GM12878 (cell line): ENCODE measurements around the gene RGS14. TPM values are rescaled to one million over a fixed set of nuclear protein-coding genes. Genes with fewer than 3 reads are reported as not detected.

Experiments used
- CBX3 ChIP-seq: fragments of 200-600 bp; sonication (generic); IDR thresholded peaks from 2 replicates; pipeline ENCODE4 v1.6.1; 2016; ENCODE audit warnings: low read depth, borderline replicate concordance
- ELK1 ChIP-seq: IDR thresholded peaks from 2 replicates; pipeline ENCODE4 v1.6.1; 2012; ENCODE audit warnings: low read depth, low read length, improper control_type of control experiment
- RAD51 ChIP-seq: fragments of 450-650 bp; IDR thresholded peaks from 2 replicates; pipeline ENCODE4 v1.6.1; 2016; ENCODE audit warnings: moderate library complexity, mild to moderate bottlenecking, inconsistent platforms
- RCOR1 ChIP-seq: conservative IDR thresholded peaks from 2 replicates; pipeline ENCODE4 v1.6.1; 2012; ENCODE audit warnings: low read depth, low read length, improper control_type of control experiment
- ZNF384 ChIP-seq: IDR thresholded peaks from 2 replicates; pipeline ENCODE4 v1.6.1; 2012; ENCODE audit warnings: low read depth, mild to moderate bottlenecking, low read length, improper control_type of control experiment, borderline replicate concordance
- polyA plus RNA-seq, 11 experiments: library from polyadenylated mRNA; depleted of rRNA in 4 of 11; unstranded in 6 of 11; stranded (reverse) in 5 of 11; fragments of >200 nt; fragmentation: Nextera tagmentation in 4 of 11; fragmentation: Illumina TruSeq in 1 of 11; extraction: Ambion mirVana in 4 of 11; extraction: Trizol in 1 of 11; gene quantifications; 1 replicate in 1 of 11; 2 replicates in 10 of 11; pipeline versions ENCODE4 v1.2.1 to v1.2.3, GENCODE V29; 2011 to 2016; ENCODE audit warnings: inconsistent platforms in 2 of 11, missing spikeins in 2 of 11, low read depth in 1 of 11
- total RNA-seq, 4 experiments: library from RNA; depleted of rRNA in 3 of 4; stranded (reverse); fragments of >200 nt in 3 of 4; fragmentation: Illumina TruSeq in 1 of 4; extraction: Trizol in 1 of 4; gene quantifications; 2 replicates each; pipeline versions ENCODE4 v1.2.1 to v1.2.3, GENCODE V29; 2013 to 2021
- TF ChIP-seq, protein P1 (sequence below): fragments of 450-650 bp; IDR thresholded peaks from 2 replicates; pipeline ENCODE4 v1.6.1; 2018; ENCODE audit warnings: mild to moderate bottlenecking, low read depth, moderate library complexity; ENCODE audit not compliant: partially characterized antibody

Gene RGS14
- total and polyA plus RNA-seq, 10 of the 15 experiments (the other 5 are each of a cell fraction or from before 2014, with no cell fraction given): 0.19 to 88.7 (median 54.8) TPM

DNA sequence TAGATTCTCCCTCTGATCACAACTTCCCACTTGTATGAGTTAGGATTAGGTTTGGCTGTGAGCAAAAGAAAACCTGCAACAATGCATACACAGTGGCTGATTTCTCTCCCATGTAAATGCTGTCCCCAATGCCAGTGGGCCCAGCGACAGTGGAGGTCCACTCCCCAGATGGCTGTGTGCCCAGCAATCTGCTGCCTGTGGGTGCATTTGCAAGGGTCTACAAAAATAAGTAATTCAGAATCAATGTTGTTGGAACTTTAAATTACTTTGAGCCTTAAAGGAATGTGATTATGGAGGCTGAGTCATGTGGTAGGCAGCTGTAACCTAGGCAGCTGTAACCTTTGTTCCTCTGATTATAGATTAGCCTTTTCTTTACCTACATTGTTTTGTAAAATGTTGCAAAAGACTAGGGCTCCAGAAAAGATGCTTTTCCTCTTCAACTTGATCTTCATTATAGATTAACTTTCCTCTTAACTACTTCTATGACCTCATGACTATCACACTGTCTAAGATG, 31.8 kb upstream of the RGS14 start (continued):
- TF ChIP-seq, protein P1, sequence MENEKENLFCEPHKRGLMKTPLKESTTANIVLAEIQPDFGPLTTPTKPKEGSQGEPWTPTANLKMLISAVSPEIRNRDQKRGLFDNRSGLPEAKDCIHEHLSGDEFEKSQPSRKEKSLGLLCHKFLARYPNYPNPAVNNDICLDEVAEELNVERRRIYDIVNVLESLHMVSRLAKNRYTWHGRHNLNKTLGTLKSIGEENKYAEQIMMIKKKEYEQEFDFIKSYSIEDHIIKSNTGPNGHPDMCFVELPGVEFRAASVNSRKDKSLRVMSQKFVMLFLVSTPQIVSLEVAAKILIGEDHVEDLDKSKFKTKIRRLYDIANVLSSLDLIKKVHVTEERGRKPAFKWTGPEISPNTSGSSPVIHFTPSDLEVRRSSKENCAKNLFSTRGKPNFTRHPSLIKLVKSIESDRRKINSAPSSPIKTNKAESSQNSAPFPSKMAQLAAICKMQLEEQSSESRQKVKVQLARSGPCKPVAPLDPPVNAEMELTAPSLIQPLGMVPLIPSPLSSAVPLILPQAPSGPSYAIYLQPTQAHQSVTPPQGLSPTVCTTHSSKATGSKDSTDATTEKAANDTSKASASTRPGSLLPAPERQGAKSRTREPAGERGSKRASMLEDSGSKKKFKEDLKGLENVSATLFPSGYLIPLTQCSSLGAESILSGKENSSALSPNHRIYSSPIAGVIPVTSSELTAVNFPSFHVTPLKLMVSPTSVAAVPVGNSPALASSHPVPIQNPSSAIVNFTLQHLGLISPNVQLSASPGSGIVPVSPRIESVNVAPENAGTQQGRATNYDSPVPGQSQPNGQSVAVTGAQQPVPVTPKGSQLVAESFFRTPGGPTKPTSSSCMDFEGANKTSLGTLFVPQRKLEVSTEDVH: no peak
- TF ChIP-seq CBX3: no peak
- no peak for TF ChIP-seq RAD51
- no peak for TF ChIP-seq RCOR1
- no peak for TF ChIP-seq ELK1
- TF ChIP-seq ZNF384: no peak
